Suprapubic skin (tissue), 4 donors: ENCODE data around the gene EHD3. TPM values are rescaled to one million over a fixed set of nuclear protein-coding genes. Genes with fewer than 3 reads are reported as not detected.

Experiments used
- DNase-seq, 2 donors: peaks; one replicate each; pipeline ENCODE4 v3.0.0-alpha.2; 2019; ENCODE audit warnings: low spot score in 2 of 2
- H3K27ac ChIP-seq: fragments of 200-600 bp; sonication (generic); one replicate; pipeline ENCODE4 v1.5.1; 2019
- H3K27me3 ChIP-seq: fragments of 200-600 bp; sonication (generic); one replicate; pipeline ENCODE4 v1.5.1; 2019
- H3K36me3 ChIP-seq: fragments of 200-600 bp; sonication (generic); one replicate; pipeline ENCODE4 v1.5.1; 2019
- H3K4me1 ChIP-seq: fragments of 200-600 bp; sonication (generic); one replicate; pipeline ENCODE4 v1.5.1; 2019
- H3K4me3 ChIP-seq: fragments of 200-600 bp; sonication (generic); one replicate; pipeline ENCODE4 v1.5.1; 2019; ENCODE audit warnings: mild to moderate bottlenecking
- H3K9me3 ChIP-seq: fragments of 200-600 bp; sonication (generic); one replicate; pipeline ENCODE4 v1.5.1; 2019
- EP300 ChIP-seq: sonication (generic); formaldehyde crosslinking; IDR thresholded peaks from one replicate; pipeline ENCODE4 v1.6.1; 2017; ENCODE audit warnings: antibody characterized with exemption
- POLR2A ChIP-seq, 2 donors: fragments of 450-650 bp; IDR thresholded peaks; one replicate each; pipeline ENCODE4 v1.6.1; 2017; ENCODE audit warnings: antibody characterized with exemption in 2 of 2, mild to moderate bottlenecking in 2 of 2, moderate library complexity in 2 of 2
- POLR2AphosphoS5 ChIP-seq, 3 donors: sonication (generic); formaldehyde crosslinking; IDR thresholded peaks; one replicate each; pipeline ENCODE4 v1.6.1; 2017; ENCODE audit warnings: antibody characterized with exemption in 3 of 3
- WGBS: methylation state at CpG from one replicate; pipeline ENCODE4 v1.1.5; 2018; 5-methylcytosine and 5-hydroxymethylcytosine counted together
- total RNA-seq, 4 donors: library from RNA; depleted of rRNA; stranded (reverse); fragments of >200 nt; gene quantifications; one replicate each; pipeline ENCODE4 v1.1.0, GENCODE V29; 2016
- TF ChIP-seq, protein P1 (sequence below), 2 donors: fragments of 200-600 bp in 1 of 2; fragments of 450-650 bp in 1 of 2; sonication (generic) in 1 of 2; IDR thresholded peaks; one replicate each; pipeline ENCODE4 v1.5.1; 2016 to 2019; ENCODE audit warnings: antibody characterized with exemption in 2 of 2, mild to moderate bottlenecking in 1 of 2, moderate library complexity in 1 of 2

EHD3 gene
- total RNA-seq, 4 donors from 2014 or later, result 3.9 to 7.0 (median 5.2) TPM

DNA sequence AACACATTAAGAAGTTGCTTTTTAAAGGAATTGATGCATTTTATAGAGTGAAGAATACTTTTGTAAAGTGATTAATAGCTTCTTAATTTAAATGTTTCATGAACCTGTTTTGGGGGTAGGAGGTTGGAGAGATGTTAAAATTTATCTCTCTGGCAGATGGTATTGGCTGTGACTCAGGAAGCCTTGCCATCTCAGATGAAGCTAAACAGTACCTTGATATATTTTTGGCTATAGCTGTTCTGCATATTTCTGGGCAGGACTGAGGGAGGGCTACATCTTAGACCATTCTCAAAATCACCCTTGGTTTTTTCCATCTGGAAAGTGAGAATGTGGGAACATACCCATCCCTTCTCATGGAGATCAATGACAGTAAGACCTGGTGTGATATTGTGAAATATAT is 30.0 kb upstream of the EHD3 start:
- Histone ChIP-seq H3K4me1 (no peaks in the 10 kb centered on the region), H3K27me3 (peaks cover 6% of the 10 kb centered on the region), H3K9me3 (no peaks in the 10 kb centered on the region), H3K4me3 (no peak overlapping the region), H3K27ac (no peak overlapping the region), H3K36me3 (no peaks in the 10 kb centered on the region)
- DNase-seq, result no peak
- no peak for TF ChIP-seq POLR2A (IDR thresholded peaks at IDR 0.05)
- TF ChIP-seq EP300, result no peak
- TF ChIP-seq, protein P1, sequence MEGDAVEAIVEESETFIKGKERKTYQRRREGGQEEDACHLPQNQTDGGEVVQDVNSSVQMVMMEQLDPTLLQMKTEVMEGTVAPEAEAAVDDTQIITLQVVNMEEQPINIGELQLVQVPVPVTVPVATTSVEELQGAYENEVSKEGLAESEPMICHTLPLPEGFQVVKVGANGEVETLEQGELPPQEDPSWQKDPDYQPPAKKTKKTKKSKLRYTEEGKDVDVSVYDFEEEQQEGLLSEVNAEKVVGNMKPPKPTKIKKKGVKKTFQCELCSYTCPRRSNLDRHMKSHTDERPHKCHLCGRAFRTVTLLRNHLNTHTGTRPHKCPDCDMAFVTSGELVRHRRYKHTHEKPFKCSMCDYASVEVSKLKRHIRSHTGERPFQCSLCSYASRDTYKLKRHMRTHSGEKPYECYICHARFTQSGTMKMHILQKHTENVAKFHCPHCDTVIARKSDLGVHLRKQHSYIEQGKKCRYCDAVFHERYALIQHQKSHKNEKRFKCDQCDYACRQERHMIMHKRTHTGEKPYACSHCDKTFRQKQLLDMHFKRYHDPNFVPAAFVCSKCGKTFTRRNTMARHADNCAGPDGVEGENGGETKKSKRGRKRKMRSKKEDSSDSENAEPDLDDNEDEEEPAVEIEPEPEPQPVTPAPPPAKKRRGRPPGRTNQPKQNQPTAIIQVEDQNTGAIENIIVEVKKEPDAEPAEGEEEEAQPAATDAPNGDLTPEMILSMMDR (IDR thresholded peaks at IDR 0.05), result no peak
- TF ChIP-seq POLR2AphosphoS5 (IDR thresholded peaks at IDR 0.05), result no peak

DNA sequence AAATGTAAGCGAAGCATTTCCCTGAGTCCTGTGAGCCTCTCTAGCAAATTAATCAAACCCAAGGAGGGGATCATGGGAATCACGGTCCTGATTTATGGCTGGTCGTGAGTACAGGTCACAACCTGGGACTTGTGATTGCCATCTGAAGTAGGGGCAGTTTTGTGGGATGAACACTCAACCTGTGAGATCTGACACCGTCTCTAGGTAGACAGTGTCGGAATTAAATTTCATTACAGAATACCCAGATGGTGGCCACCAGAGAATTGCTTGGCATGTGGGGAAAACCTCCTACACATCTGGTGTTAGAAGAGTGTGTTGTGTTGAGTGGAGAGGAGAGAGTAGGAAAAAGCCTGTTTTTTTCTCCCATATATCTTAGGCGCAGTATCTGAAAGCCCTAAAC is 29.2 kb upstream of the EHD3 start:
- 67% methylated on average over 6 of the region's 6 CpGs for whole genome bisulfite sequencing
- DNase-seq, result no peak
- peaks cover 6% of the 10 kb centered on the region for H3K27me3 ChIP-seq
- no peak overlapping the region for H3K4me3 ChIP-seq
- no peak overlapping the region for H3K27ac ChIP-seq
- TF ChIP-seq EP300 (no peak), POLR2A (IDR thresholded peaks at IDR 0.05) (no peak)
- TF ChIP-seq, protein P1 (IDR thresholded peaks at IDR 0.05), result no peak
- no peaks in the 10 kb centered on the region for H3K9me3 ChIP-seq
- H3K36me3 ChIP-seq, result no peaks in the 10 kb centered on the region
- H3K4me1 ChIP-seq, result no peaks in the 10 kb centered on the region

DNA sequence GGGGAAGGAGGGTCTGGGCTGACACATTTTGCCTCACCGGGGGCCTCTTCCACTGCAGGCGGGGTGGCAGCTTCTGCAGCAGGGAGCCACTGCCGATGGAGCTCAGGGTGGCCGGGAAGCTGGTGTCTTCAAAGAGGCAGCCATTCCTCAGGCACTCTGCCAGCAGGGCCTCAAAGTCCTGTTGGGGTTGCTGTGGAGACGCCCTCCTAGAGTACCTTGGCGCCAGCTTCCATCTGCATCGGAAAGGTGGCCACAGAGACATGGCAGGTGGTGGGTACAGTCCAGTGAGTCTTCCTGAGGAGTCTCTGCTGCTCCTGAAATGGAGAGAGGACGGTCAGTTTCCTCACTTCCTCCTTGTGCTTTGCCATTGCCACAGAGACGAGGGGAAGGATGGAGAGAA is 28.8 kb upstream of the EHD3 start:
- no peaks in the 10 kb centered on the region for H3K9me3 ChIP-seq
- no peak for DNase-seq
- no peaks in the 10 kb centered on the region for H3K36me3 ChIP-seq
- TF ChIP-seq, protein P1 (IDR thresholded peaks at IDR 0.05), result no peak
- no peak for TF ChIP-seq POLR2A (IDR thresholded peaks at IDR 0.05)
- no peak overlapping the region for H3K4me3 ChIP-seq
- H3K27ac ChIP-seq, result no peak overlapping the region
- WGBS, result 72% methylated on average over 8 of the region's 9 CpGs
- peaks cover 6% of the 10 kb centered on the region for H3K27me3 ChIP-seq
- no peaks in the 10 kb centered on the region for H3K4me1 ChIP-seq

DNA sequence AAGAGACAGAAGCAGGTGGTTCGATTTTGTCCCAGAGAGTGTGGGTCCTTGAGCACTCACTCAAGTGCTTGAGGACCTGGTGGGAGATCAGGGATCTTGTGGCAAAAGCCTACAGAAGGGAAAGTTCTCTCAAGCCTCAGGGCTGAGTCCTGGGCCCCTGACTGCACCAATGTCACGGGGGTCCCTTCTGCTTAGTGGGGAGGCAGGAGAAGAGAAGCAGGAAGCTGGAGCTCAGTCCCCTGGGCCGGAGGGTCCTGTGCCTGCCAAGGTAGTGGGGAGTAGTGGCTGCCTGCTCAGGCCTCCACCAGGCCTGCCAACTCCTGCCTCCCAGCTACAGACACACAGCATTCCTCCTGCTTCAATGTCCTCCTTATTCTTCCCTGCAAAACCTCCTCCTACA is 28.3 kb upstream of the EHD3 start:
- WGBS, result 96% methylated on average over 3 of the region's 3 CpGs
- no peaks in the 10 kb centered on the region for H3K36me3 ChIP-seq
- no peak for DNase-seq
- H3K4me3 ChIP-seq, result no peak overlapping the region
- H3K27me3 ChIP-seq, result peaks cover 6% of the 10 kb centered on the region
- no peak overlapping the region for H3K27ac ChIP-seq
- H3K9me3 ChIP-seq, result no peaks in the 10 kb centered on the region
- TF ChIP-seq POLR2AphosphoS5 (IDR thresholded peaks at IDR 0.05), result no peak
- TF ChIP-seq, protein P1 (IDR thresholded peaks at IDR 0.05), result no peak
- no peak for TF ChIP-seq POLR2A (IDR thresholded peaks at IDR 0.05)
- TF ChIP-seq EP300, result no peak
- H3K4me1 ChIP-seq, result no peaks in the 10 kb centered on the region

DNA sequence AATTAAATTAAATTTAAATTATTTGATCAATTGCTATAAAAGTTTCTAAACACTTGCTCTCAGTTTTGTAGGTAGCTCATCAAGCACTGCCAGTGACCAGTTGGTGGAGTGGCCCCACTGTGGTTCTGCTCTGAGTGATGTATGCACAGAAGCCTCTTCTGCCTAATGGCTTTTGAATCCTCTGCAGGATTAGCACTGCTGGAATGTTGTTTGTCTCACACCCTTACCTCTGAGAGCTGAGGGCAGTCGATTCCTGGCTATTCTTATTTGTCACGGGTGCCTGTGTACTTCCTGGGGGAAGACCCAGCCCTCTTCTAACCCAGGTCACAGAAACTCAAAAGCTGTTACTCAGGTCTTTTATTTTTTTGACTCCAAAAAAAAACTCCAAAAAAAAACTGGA is 26.2 kb upstream of the EHD3 start:
- no peaks in the 10 kb centered on the region for H3K9me3 ChIP-seq
- 43% methylated on average over 2 of the region's 2 CpGs for WGBS
- TF ChIP-seq POLR2A (IDR thresholded peaks at IDR 0.05) (no peak), POLR2AphosphoS5 (IDR thresholded peaks at IDR 0.05) (no peak), EP300 (no peak)
- TF ChIP-seq, protein P1 (IDR thresholded peaks at IDR 0.05), result no peak
- H3K27me3 ChIP-seq, result peaks cover 6% of the 10 kb centered on the region
- no peak overlapping the region for H3K27ac ChIP-seq
- H3K36me3 ChIP-seq, result no peaks in the 10 kb centered on the region
- DNase-seq, result no peak
- no peak overlapping the region for H3K4me3 ChIP-seq
- no peaks in the 10 kb centered on the region for H3K4me1 ChIP-seq
